ENCODE results near the gene KLHL7.

DNA sequence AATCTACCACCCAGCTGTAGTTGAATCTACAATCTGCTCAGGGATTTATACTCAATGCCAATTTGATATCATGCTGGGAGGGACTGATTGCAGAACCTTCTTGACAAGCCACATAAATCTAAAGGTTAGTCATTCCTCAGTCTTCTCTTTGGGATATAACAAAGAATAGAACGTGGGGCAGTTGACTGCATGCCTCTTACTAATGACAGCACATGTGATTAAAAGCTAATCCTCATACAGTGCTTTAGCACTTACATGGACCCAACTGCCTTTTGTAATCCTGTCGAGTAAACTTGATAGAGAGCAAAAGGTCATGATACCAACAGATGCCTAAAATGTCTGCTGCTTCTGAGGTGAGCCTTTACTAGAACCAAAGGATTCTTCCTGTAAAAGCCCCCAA lies 12.3 kb downstream of the KLHL7 start:
- TF ChIP-seq TARDBP (IDR thresholded peaks at IDR 0.05) = no peak
- TF ChIP-seq BHLHE40 (IDR thresholded peaks at IDR 0.05; ENCODE audit: borderline replicate concordance) = no peak
- no peak for TF ChIP-seq NFRKB (IDR thresholded peaks at IDR 0.05)
- TF ChIP-seq SP1 (IDR thresholded peaks at IDR 0.05) = no peak
- no peak for TF ChIP-seq FOXM1 (IDR thresholded peaks at IDR 0.05; ENCODE audit: borderline replicate concordance)
